ENCODE results near the gene CEP162. TPM values are rescaled to one million over a fixed set of nuclear protein-coding genes. Genes with fewer than 3 reads are reported as not detected.
"Not testable (repeated sequence)": the region's sequence is repeated elsewhere in the genome, so short reads cannot be mapped to it uniquely, and the experiment has no call there.

The CEP162 gene
- total RNA-seq, 1 experiment from 2014 or later: 2.4 TPM

DNA sequence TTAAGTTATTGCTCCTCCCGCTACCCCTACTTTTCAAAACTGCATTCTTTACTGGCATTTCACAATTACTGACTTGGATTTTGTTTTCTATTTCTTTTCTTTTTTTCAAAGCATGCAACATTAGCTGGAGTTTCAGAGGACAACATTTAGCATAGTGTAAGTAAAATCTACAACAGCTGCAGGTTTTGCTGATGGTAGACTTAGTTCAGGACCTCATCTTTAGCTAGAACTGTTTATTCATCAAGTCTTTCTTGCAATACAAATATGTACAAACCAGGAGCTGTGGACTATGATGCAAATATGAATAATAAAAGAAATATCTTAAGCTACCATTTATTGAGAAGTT is 728 bp upstream of the CEP162 start:
- intact Hi-C loops (cut with micrococcal nuclease): loop anchor here (2.0 to 5.0 kb wide), 3 partner anchors 343 to 1094 kb away; no protein-coding TSS in a partner anchor
- peaks cover 24% of the 10 kb centered on the region for H3K27me3 Mint-ChIP-seq (ENCODE audit: insufficient read depth, unreplicated experiment)
- no peaks in the 10 kb centered on the region for H3K36me3 Mint-ChIP-seq (ENCODE audit: insufficient read depth, unreplicated experiment)
- ChIA-PET POLR2A (interaction anchor here (0.6 to 1.2 kb wide), 6 partner anchors 16 to 346 kb away, joined by 3 to 6 read pairs (median 3); no protein-coding TSS in a partner anchor), CTCF (interaction anchor here (0.6 to 3.3 kb wide), 24 partner anchors 13 to 1233 kb away, joined by 3 to 24 read pairs (median 4); no protein-coding TSS in a partner anchor)
- H3K4me3 Mint-ChIP-seq (ENCODE audit: unreplicated experiment): peak overlapping the region; percentile 94
- DNase-seq (ENCODE audit: unreplicated experiment): no peak
- H3K4me1 Mint-ChIP-seq (ENCODE audit: insufficient read depth, unreplicated experiment): peaks cover 13% of the 10 kb centered on the region
- TF ChIP-seq CTCF (IDR thresholded peaks at IDR 0.05; ENCODE audit: unreplicated experiment): no peak
- no peak overlapping the region for H3K27ac Mint-ChIP-seq (ENCODE audit: low read depth, unreplicated experiment)
- H3K9me3 Mint-ChIP-seq (ENCODE audit: unreplicated experiment): no peaks in the 10 kb centered on the region
- no TSS peak for BruUV-seq (replicated peaks)

DNA sequence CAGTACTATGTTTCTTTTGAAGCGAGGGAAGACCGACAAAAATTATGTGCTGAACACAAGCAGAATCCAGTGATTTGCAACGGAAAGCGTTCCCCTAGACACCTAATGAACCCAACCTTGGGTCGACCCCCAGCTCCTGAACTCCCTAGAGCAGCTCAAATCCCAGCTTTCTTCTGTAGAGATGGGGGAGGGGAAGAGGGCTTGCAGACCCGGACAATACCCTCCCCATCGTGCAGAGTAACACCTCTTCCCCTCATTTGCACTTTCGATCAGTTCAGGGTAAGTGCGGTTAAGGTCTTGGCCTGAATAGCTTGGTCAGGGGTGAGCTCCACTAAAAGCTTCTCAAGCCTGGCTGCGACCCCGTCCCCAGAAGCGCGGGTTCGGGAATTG is 404 bp downstream of the CEP162 start:
- Mint-ChIP-seq H3K36me3 (ENCODE audit: insufficient read depth, unreplicated experiment) (no peaks in the 10 kb centered on the region), H3K9me3 (ENCODE audit: unreplicated experiment) (no peaks in the 10 kb centered on the region)
- CTCF ChIA-PET: interaction anchor here (0.5 to 3.3 kb wide), 16 partner anchors 8 to 1101 kb away, joined by 3 to 24 read pairs (median 5); no protein-coding TSS in a partner anchor

GRCh38 chr6:84224251-84224650 is 3.2 kb downstream of the CEP162 start:
- TF ChIP-seq CTCF (IDR thresholded peaks at IDR 0.05; ENCODE audit: unreplicated experiment): no peak
- Mint-ChIP-seq H3K4me3 (ENCODE audit: unreplicated experiment) (no peak overlapping the region), H3K27me3 (ENCODE audit: insufficient read depth, unreplicated experiment) (no peaks in the 10 kb centered on the region), H3K4me1 (ENCODE audit: insufficient read depth, unreplicated experiment) (peaks cover 13% of the 10 kb centered on the region), H3K36me3 (ENCODE audit: insufficient read depth, unreplicated experiment) (no peaks in the 10 kb centered on the region), H3K27ac (ENCODE audit: low read depth, unreplicated experiment) (no peak overlapping the region), H3K9me3 (ENCODE audit: unreplicated experiment) (no peaks in the 10 kb centered on the region)
- CTCF ChIA-PET: interaction anchor here (0.6 to 1.8 kb wide), 4 partner anchors 345 to 1001 kb away, joined by 3 to 6 read pairs (median 4); no protein-coding TSS in a partner anchor
- DNase-seq (ENCODE audit: unreplicated experiment): no peak
- POLR2A ChIA-PET: no interaction called here
- BruUV-seq (replicated peaks): no TSS peak
- intact Hi-C loops (cut with micrococcal nuclease): no loop called here

More for the DNA sequence above, 404 bp downstream of the CEP162 start:
- peaks cover 13% of the 10 kb centered on the region for H3K4me1 Mint-ChIP-seq (ENCODE audit: insufficient read depth, unreplicated experiment)
- H3K27ac Mint-ChIP-seq (ENCODE audit: low read depth, unreplicated experiment): peak overlapping the region; percentile 72
- TF ChIP-seq CTCF (IDR thresholded peaks at IDR 0.05; ENCODE audit: unreplicated experiment): no peak
- POLR2A ChIA-PET: interaction anchor here (0.6 to 1.2 kb wide), 3 partner anchors 28 to 358 kb away, joined by 3 read pairs; no protein-coding TSS in a partner anchor
- peaks cover 13% of the 10 kb centered on the region for H3K27me3 Mint-ChIP-seq (ENCODE audit: insufficient read depth, unreplicated experiment)
- intact Hi-C loops (cut with micrococcal nuclease): loop anchor here (5.0 kb wide), 2 partner anchors 900 to 1095 kb away; no protein-coding TSS in a partner anchor
- peak overlapping the region; percentile 94 for H3K4me3 Mint-ChIP-seq (ENCODE audit: unreplicated experiment)
- DNase-seq (ENCODE audit: unreplicated experiment): no peak
- BruUV-seq (replicated peaks): TSS peak; percentile 44

- intact Hi-C loops (cut with micrococcal nuclease); H3K27me3 Mint-ChIP-seq (ENCODE audit: insufficient read depth, unreplicated experiment); H3K4me3 Mint-ChIP-seq (ENCODE audit: unreplicated experiment); H3K4me1 Mint-ChIP-seq (ENCODE audit: insufficient read depth, unreplicated experiment); H3K9me3 Mint-ChIP-seq (ENCODE audit: unreplicated experiment); BruUV-seq (replicated peaks); POLR2A ChIA-PET; DNase-seq (ENCODE audit: unreplicated experiment); H3K36me3 Mint-ChIP-seq (ENCODE audit: insufficient read depth, unreplicated experiment); H3K27ac Mint-ChIP-seq (ENCODE audit: low read depth, unreplicated experiment): not testable (repeated sequence)
- CTCF ChIA-PET: interaction anchor here (0.8 to 1.8 kb wide), 4 partner anchors 22 to 903 kb away, joined by 3 to 6 read pairs (median 4); no protein-coding TSS in a partner anchor
Observed at GRCh38 chr6:84223608-84224007, 3.8 kb downstream of the CEP162 start.

Measured in MCF 10A (cell line).